Skin epidermis (tissue), 12 donors: Measurements from ENCODE around the gene COL27A1.

Experiments used
- H3K27ac ChIP-seq, 21 experiments: fragments of 200-600 bp; sonication (generic) in 11 of 21; one replicate each; pipeline ENCODE4 v1.5.0; 2020; ENCODE audit warnings: mild to moderate bottlenecking in 3 of 21, inconsistent platforms in 2 of 21, moderate library complexity in 2 of 21
- H3K4me3 ChIP-seq, 7 experiments: fragments of 200-600 bp; sonication (generic) in 2 of 7; one replicate each; pipeline ENCODE4 v1.5.0; 2020; ENCODE audit warnings: inconsistent platforms in 2 of 7, mild to moderate bottlenecking in 2 of 7, moderate library complexity in 1 of 7

COL27A1 gene

DNA sequence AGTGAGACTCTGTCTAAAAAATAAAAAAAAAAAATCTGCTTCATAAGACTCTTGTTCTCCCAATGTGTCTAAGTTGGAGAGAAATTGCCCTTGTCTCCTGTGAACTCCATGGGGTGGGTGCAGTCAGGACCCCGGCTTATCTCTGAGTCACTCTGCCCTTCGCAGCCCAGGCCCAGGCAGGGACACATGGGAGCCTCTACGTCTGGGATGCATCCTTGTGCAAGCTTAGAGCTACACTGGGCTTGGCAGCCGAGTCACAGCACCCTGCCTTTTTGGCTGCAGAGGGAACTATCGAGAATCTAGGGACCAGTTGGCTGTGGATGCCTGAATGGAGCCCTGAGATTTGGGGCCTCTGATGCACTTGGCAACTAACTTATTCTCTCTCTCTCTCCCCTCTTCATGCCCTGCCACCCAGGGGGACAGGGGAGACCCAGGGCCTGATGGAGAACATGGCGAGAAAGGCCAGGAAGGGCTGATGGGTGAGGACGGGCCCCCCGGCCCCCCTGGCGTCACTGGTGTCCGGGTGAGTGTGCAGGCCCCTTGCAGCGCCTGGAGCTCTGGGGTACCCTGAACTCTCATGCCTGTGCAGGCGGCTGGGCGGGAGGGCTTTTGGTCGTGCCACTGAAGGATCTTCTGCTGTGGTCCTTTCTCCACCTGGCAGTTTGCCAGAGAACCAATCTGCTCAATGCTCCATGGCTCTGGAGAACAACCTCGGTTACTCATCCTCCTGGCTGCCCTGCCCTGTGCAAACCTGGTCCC is 120.1 kb downstream of the COL27A1 start:
- H3K4me3 ChIP-seq, result no peak overlapping the region
- H3K27ac ChIP-seq, result peak overlapping the region in 7 of 21 experiments; percentile 14 to 76 (median 73)

DNA sequence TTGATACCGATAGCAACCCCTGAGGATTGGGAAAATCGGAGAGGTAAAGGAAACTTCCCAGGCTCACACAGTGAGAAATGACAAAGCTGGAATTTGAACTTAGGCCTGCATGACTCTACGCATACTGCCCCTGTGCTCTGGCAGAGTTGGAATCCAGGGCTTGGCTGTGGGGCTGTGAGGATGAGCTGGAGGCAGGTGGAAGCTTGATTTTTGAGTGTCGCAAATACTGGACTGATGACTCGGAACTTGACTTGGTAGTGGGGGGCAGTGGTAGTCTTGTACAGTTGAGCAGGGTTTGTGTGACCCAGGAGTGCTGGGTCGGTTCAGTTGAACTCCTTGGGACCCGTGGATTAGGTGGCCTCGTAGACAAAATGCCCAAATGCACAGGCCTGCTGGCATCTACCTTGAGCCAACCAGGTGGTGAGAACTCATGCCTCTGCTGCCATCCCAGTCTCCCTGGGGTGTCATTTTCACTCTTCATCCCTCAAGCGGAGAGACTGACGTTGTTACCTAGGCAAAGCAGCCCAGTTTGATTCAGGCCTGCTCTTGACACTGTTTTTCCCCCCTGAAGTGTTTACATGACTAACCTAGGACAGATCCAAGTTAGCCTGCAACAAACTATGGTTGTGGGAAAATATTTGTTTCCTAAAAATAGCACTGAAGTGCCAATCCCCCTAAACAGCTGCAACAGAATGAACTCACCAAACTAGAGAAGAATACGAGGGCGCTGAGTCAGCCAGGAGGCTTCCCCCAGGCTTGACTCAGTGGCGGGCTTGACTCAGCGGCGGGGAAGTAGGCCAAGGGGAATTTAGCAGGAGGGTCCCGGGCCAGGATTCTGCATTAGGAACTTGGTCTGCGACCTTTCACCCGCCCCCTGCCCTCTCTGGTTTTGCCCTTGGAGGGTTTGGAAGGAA is 121.8 kb downstream of the COL27A1 start:
- Histone ChIP-seq H3K27ac (peak overlapping the region in 16 of 21 experiments; percentile 6 to 81 (median 63)), H3K4me3 (no peak overlapping the region)

GRCh38 chr9:114278356-114278755 is 123.0 kb downstream of the COL27A1 start:
- Histone ChIP-seq H3K4me3 (no peak overlapping the region), H3K27ac (peak overlapping the region in 7 of 21 experiments; percentile 11 to 76 (median 50))

- H3K4me3 ChIP-seq, result no peak overlapping the region
- peak overlapping the region in 11 of 21 experiments; percentile 11 to 67 (median 43) for H3K27ac ChIP-seq
Measured at GRCh38 chr9:114278881-114279570, 123.7 kb downstream of the COL27A1 start.

- Histone ChIP-seq H3K27ac (peak overlapping the region in 6 of 21 experiments; percentile 11 to 62 (median 44)), H3K4me3 (no peak overlapping the region)
Measured at GRCh38 chr9:114279693-114280092, 124.4 kb downstream of the COL27A1 start.

DNA sequence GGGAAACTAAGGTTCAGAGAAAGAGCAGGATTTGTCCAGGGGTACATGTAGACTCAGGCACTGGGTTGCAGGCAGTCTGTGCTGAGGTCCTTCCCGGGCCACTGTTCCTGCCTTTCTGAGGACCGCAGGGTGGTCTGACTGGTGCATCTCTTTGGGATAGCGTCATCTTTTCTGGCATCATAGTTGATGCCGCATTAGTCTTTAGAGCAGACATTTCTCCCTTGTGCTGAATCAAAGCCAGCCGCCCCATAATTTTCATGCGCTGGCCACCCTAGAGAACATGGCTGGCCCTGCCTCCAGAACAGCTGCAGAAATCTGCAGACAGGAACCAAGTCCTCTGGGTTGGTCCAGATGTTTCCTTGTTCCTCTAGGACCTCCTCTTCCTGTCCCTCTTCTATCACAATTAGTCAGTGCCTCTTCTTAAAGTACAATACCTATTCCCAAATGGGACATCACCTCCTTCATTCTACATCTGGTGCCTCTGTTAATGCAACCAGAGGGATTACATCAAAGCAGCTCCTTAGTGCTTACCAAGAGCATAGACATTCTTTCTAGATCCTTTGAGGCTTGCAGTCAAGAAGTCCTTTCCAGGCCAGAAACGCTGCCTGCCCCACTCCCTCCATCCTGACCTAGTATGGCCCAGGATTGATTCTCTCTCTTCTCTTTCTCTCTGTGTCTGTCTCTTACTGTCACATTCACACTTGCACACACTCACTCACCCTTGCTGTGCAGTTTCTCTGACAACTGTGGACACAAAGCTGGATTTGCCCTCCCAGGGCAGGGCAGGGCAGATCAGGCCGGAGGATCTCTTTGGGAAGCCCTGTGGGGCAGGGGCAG is 125.5 kb downstream of the COL27A1 start:
- H3K27ac ChIP-seq, result peak overlapping the region in 9 of 21 experiments; percentile 18 to 65 (median 51)
- no peak overlapping the region for H3K4me3 ChIP-seq

DNA sequence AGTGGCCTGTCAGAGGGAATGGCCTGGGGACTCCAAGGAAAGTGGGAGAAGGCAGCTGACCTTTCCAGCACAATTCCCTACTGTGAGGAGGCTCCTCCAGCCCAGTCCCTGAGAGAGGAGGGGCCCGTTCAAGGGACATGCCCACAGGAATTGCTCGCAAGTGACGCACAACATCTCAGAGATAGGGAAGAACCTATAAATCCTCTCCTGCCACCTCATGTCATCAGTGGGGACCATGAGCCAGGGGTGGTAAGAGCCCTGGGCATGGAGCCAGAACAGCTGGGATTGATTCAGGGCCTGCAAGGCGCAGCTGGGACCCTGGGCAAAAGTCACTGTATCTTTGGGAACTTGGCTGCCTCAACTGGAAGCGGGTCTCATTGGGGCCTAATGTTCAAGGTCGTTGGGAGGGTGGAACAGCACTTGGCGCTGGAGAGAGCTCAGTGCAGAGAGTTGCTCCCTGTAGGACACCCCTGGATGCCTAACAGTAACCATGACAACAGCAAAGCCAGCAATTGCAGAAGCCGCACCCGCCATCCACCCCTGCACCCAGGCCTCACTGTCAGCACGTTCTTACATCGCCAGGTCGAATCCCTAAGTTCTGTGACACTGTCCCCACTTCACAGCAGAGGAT is 126.3 kb downstream of the COL27A1 start:
- Histone ChIP-seq H3K27ac (peak overlapping the region in 9 of 21 experiments; percentile 18 to 65 (median 51)), H3K4me3 (no peak overlapping the region)

DNA sequence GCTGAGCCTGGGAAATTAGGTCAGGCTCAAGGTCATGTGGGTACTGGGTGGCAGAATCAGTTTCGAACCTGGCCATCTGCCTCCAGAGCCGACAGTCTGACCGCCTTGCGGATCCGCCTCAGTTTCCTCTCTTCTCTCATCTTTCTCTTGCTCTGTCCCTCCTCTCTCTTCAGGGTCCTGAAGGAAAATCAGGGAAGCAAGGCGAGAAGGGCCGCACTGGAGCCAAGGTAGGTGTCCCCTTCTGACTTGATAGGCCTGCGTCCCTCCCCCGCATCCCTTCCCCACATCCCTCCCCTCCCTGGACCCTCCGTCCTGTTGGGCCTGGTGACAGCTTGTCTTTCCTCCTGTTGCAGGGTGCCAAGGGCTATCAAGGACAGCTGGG is 126.8 kb downstream of the COL27A1 start:
- H3K27ac ChIP-seq, result peak overlapping the region in 6 of 21 experiments; percentile 14 to 71 (median 49)

DNA sequence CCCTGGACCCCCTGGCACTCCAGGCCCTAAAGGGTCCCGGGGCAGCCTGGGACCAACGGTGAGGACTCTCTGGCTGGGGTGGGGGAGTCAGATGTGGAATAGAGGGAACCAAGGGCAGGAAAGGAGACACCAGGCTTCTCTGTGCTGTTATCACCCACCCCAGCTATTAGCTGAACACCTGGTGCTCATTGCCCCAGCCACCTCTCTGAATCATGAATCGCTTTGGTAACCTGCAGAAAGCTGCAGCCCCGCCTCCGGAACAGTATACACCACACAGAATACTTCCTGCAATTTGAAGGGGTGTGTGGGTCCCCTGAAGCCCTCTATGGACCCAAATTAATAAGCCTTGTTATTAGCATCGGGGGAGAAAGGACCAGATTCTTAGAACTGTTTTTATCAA is 127.2 kb downstream of the COL27A1 start:
- H3K27ac ChIP-seq, result peak overlapping the region in 10 of 21 experiments; percentile 10 to 71 (median 40)
- H3K4me3 ChIP-seq, result no peak overlapping the region

More for the DNA sequence above, 126.8 kb downstream of the COL27A1 start:
- no peak overlapping the region for H3K4me3 ChIP-seq

GRCh38 chr9:114282926-114283325 is 127.6 kb downstream of the COL27A1 start:
- Histone ChIP-seq H3K4me3 (no peak overlapping the region), H3K27ac (peak overlapping the region in 10 of 21 experiments; percentile 10 to 71 (median 39))

GRCh38 chr9:114283551-114284111 is 128.3 kb downstream of the COL27A1 start:
- Histone ChIP-seq H3K27ac (peak overlapping the region in 5 of 21 experiments; percentile 11 to 69 (median 50)), H3K4me3 (no peak overlapping the region)

GRCh38 chr9:114284316-114285060 is 129.2 kb downstream of the COL27A1 start:
- Histone ChIP-seq H3K4me3 (no peak overlapping the region), H3K27ac (peak overlapping the region in 6 of 21 experiments; percentile 50 to 73 (median 65))

DNA sequence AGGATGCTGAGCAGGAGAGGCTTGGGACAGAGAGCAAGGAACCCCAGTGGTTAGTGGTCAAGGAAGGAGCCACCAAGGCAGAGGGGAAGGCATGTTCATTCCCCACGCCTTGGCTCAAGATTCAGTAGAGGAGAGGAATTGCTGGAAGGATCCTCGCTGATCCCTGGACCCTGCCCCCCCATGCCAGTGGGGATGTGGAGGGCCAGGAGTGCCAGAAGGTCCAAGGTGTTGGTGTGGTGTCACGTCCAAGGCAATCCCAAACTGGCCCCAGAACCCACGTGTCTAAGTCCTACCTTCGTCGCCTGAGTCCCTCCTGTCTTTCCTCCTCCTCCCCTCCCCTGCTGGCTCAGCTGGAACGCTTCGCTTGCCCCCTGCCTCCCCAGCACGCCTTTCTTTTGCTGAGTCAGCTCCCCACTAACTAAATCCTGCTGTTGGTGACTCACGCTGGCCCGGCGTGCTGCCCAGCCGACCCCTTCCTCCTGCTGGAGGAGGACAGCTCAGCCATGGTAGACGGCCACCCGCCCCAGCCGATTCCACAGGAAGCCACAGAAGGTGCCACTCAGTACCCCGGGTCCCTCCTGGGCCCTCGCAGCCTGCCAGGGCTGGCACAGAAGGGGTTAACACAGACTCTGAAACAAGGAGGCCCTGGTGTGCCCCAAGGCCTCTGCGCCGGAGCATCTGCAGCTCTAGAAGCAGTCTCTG is 130.0 kb downstream of the COL27A1 start:
- H3K4me3 ChIP-seq, result no peak overlapping the region
- peak overlapping the region in 10 of 21 experiments; percentile 24 to 73 (median 59) for H3K27ac ChIP-seq

DNA sequence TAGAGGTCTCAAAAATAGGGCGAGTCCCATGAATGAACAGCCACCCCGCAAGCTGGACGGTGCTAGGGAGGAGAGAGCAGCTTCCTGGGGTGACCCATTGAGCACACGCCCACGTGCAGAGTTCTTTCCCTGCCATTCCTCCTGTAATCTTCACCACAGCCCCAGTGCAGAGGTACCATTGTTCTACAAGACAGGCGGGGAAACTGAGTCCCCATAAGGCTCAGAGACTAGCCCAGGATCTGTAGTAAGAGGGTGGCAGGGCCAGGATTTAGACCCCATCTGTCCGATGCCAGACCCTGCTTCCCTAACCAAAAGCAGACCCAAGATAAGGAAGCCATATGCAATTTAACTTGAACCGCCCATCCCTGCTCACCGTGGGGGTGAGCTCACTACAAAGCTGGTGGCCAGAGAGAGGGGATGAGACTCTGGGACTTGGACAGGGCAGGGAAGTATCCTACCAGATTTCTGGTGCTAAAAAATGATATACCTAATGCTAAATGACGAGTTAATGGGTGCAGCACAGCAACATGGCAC is 130.9 kb downstream of the COL27A1 start:
- H3K4me3 ChIP-seq, result no peak overlapping the region
- peak overlapping the region in 7 of 21 experiments; percentile 50 to 73 (median 61) for H3K27ac ChIP-seq

DNA sequence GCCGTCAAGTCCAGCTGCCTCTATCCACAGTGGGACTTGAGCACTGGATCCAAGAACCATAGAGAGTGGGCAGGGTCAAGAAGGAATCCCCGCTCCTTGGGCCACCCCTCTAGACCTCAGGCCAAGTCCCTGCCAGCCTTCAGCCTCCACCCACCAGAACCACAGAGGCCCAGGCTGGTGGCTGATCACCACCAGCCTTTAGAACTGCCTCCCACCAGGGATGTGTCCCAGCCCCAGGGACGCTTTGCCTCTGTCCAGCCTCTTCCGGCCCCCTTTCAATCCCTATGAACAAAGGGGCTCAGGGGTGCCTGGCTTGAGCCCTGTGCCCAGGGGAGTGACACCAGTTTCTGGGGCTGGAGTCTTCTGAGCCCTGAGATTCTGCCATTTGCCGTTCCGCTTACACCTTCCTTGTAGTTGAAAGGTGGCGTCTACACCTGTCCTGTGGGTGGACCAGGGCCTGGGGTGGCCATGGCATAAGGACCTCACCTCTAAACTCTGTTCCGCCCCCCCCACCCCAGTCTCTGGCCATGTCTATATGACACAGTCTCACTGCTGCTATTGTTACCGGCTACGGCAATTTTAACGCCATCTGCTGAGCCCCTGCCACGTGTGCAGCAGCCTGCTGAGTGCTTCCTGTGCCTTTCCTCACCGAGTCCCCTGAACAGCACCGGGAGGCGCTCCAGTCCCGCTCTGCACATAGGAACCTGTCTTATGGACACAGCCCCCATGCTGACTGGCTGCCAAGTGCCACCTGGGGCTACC is 131.8 kb downstream of the COL27A1 start:
- peak overlapping the region in 9 of 21 experiments; percentile 1 to 79 (median 56) for H3K27ac ChIP-seq
- H3K4me3 ChIP-seq, result no peak overlapping the region

GRCh38 chr9:114287763-114288192 is 132.4 kb downstream of the COL27A1 start:
- no peak overlapping the region for H3K4me3 ChIP-seq
- H3K27ac ChIP-seq, result peak overlapping the region in 13 of 21 experiments; percentile 1 to 79 (median 42)
